C4-2B (cell line): ENCODE measurements around the gene AGR2.

ENCODE experiments used
- ZFX ChIP-seq: fragments of 450-650 bp; IDR thresholded peaks from 2 replicates; pipeline ENCODE4 v1.6.1; 2017
- TF ChIP-seq, protein P1 (sequence below): fragments of 450-650 bp; conservative IDR thresholded peaks from 2 replicates; pipeline ENCODE4 v1.5.1; 2017; ENCODE audit warnings: mild to moderate bottlenecking

DNA sequence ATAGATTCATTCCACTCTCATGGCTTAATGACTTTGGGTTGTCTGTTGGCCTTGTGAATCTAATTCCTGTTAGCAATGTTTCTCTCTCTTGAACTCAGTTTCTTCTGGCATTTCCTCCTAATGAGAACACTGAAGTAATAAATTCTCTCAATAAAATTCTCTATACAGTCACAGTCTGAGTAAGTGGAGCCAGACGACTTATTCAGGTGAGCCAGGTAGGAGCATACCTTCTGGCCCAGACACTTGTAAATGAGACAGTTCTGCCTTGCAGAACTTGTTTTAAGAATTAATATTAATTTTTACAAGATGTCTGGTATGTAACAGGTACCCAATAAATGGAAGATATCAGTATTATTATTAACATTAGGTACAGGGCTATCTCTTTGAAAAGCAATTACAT, 28.6 kb upstream of the AGR2 start:
- TF ChIP-seq, protein P1, sequence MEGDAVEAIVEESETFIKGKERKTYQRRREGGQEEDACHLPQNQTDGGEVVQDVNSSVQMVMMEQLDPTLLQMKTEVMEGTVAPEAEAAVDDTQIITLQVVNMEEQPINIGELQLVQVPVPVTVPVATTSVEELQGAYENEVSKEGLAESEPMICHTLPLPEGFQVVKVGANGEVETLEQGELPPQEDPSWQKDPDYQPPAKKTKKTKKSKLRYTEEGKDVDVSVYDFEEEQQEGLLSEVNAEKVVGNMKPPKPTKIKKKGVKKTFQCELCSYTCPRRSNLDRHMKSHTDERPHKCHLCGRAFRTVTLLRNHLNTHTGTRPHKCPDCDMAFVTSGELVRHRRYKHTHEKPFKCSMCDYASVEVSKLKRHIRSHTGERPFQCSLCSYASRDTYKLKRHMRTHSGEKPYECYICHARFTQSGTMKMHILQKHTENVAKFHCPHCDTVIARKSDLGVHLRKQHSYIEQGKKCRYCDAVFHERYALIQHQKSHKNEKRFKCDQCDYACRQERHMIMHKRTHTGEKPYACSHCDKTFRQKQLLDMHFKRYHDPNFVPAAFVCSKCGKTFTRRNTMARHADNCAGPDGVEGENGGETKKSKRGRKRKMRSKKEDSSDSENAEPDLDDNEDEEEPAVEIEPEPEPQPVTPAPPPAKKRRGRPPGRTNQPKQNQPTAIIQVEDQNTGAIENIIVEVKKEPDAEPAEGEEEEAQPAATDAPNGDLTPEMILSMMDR = no peak
- TF ChIP-seq ZFX = no peak
